IMR-90 (cell line): ENCODE measurements around the gene BMP4. TPM values are rescaled to one million over a fixed set of nuclear protein-coding genes. Genes with fewer than 3 reads are reported as not detected.

Experiments
- ATAC-seq: fragments of 200-7000 bp; cut with Tn5 transposase; 2 replicates; pipeline ENCODE4 v1.9.1; 2020; ENCODE audit warnings: low read depth, mild to moderate bottlenecking, moderate library complexity
- BruUV-seq: library from RNA; stranded (reverse); fragments of 400-500 nt; replicated peaks from 2 replicates; lab custom pipeline; 2021; lab: Mats Ljungman, UMichigan
- CTCF ChIA-PET: fragments of 300-600 bp; formaldehyde crosslinking; extraction: SDS; loops from one replicate; lab custom pipeline; 2021; ENCODE audit warnings: antibody characterized with exemption; lab: Yijun Ruan, JAX
- POLR2A ChIA-PET: fragments of 300-600 bp; sonication (Branson Sonifier 250); formaldehyde crosslinking; loops from one replicate; lab custom pipeline; 2022; ENCODE audit warnings: antibody characterized with exemption; ENCODE audit not compliant: unreplicated experiment; lab: Charles Lee
- DNase-seq: peaks from one replicate; pipeline ENCODE4 v3.0.0; 2013
- H2AFZ ChIP-seq: replicated peaks from 2 replicates; pipeline ENCODE3; 2013; ENCODE audit warnings: low read length, mild to moderate bottlenecking; ENCODE audit not compliant: poor library complexity
- H2AK5ac ChIP-seq: 2 replicates; pipeline ENCODE4 v1.6.1; 2013; ENCODE audit warnings: low read depth, low read length, inconsistent platforms
- H2AK9ac ChIP-seq: replicated peaks from 2 replicates; pipeline ENCODE3; 2013; ENCODE audit warnings: mild to moderate bottlenecking, low read depth, low read length, moderate library complexity; ENCODE audit not compliant: poor library complexity
- H2BK120ac ChIP-seq: 2 replicates; pipeline ENCODE4 v1.6.1; 2013; ENCODE audit warnings: low read depth, low read length, inconsistent platforms
- H2BK15ac ChIP-seq: 3 replicates; pipeline ENCODE4 v1.6.1; 2013; ENCODE audit warnings: low read depth, low read length, inconsistent platforms
- H2BK20ac ChIP-seq: 2 replicates; pipeline ENCODE4 v1.6.1; 2013; ENCODE audit warnings: low read depth, mild to moderate bottlenecking, inconsistent platforms, low read length, moderate library complexity
- H2BK5ac ChIP-seq: 2 replicates; pipeline ENCODE4 v1.6.1; 2013; ENCODE audit warnings: mild to moderate bottlenecking, low read depth, low read length, inconsistent platforms; ENCODE audit not compliant: poor library complexity, severe bottlenecking
- H3K14ac ChIP-seq: replicated peaks from 2 replicates; pipeline ENCODE4 v1.6.1; 2013; ENCODE audit warnings: low read depth, low read length, inconsistent platforms
- H3K18ac ChIP-seq: 2 replicates; pipeline ENCODE4 v1.6.1; 2013; ENCODE audit warnings: low read depth, low read length, control low read depth
- H3K23ac ChIP-seq: 2 replicates; pipeline ENCODE4 v1.6.1; 2013; ENCODE audit warnings: low read depth, low read length, inconsistent platforms
- H3K27ac ChIP-seq: 2 replicates; pipeline ENCODE4 v1.5.1; 2013; ENCODE audit warnings: mild to moderate bottlenecking, control low read depth, low read length; ENCODE audit not compliant: insufficient read depth
- H3K27me3 ChIP-seq: 2 replicates; pipeline ENCODE4 v1.6.1; 2013; ENCODE audit warnings: low read length; ENCODE audit not compliant: control insufficient read depth, insufficient read depth
- H3K36me3 ChIP-seq: 2 replicates; pipeline ENCODE4 v1.6.1; 2013; ENCODE audit warnings: low read length, mixed read lengths; ENCODE audit not compliant: control insufficient read depth, insufficient read depth
- H3K4ac ChIP-seq: 2 replicates; pipeline ENCODE4 v1.6.1; 2013; ENCODE audit warnings: low read depth, low read length, inconsistent platforms
- H3K4me1 ChIP-seq: 2 replicates; pipeline ENCODE4 v1.6.1; 2013; ENCODE audit warnings: low read length, mixed read lengths; ENCODE audit not compliant: control insufficient read depth, insufficient read depth
- H3K4me2 ChIP-seq: 2 replicates; pipeline ENCODE4 v1.6.1; 2013; ENCODE audit warnings: low read depth, mild to moderate bottlenecking, control low read depth, low read length, moderate library complexity
- H3K4me3 ChIP-seq: 2 replicates; pipeline ENCODE4 v1.5.1; 2013; ENCODE audit warnings: low read depth, mild to moderate bottlenecking, control low read depth, low read length, moderate library complexity; ENCODE audit not compliant: insufficient read depth
- H3K56ac ChIP-seq: 2 replicates; pipeline ENCODE4 v1.6.1; 2013; ENCODE audit warnings: low read length, inconsistent platforms; ENCODE audit not compliant: insufficient read depth; ENCODE audit errors: extremely low read depth
- H3K79me1 ChIP-seq, 2 experiments: 2 replicates each; pipeline ENCODE4 v1.6.1; 2013; ENCODE audit warnings: low read length in 2 of 2, inconsistent platforms in 1 of 2, low read depth in 1 of 2
- H3K9ac ChIP-seq: 2 replicates; pipeline ENCODE4 v1.6.1; 2013; ENCODE audit warnings: low read depth, low read length, control low read depth
- H3K9me1 ChIP-seq: 2 replicates; pipeline ENCODE4 v1.6.1; 2013; ENCODE audit warnings: low read length, inconsistent platforms; ENCODE audit not compliant: insufficient read depth
- H3K9me3 ChIP-seq: 2 replicates; pipeline ENCODE4 v1.6.1; 2013; ENCODE audit warnings: low read length; ENCODE audit not compliant: control insufficient read depth, insufficient read depth
- H4K20me1 ChIP-seq: 2 replicates; pipeline ENCODE4 v1.6.1; 2013; ENCODE audit warnings: low read length, inconsistent platforms; ENCODE audit not compliant: insufficient read depth
- H4K5ac ChIP-seq: 2 replicates; pipeline ENCODE4 v1.6.1; 2013; ENCODE audit warnings: mild to moderate bottlenecking, low read depth, low read length, control low read depth
- H4K8ac ChIP-seq, 2 experiments: 2 replicates each; pipeline ENCODE4 v1.6.1; 2013; ENCODE audit warnings: low read depth in 2 of 2, low read length in 2 of 2, control low read depth in 1 of 2, inconsistent platforms in 1 of 2
- H4K91ac ChIP-seq: 2 replicates; pipeline ENCODE4 v1.6.1; 2013; ENCODE audit warnings: low read depth, low read length, inconsistent platforms; ENCODE audit not compliant: insufficient read depth
- CTCF ChIP-seq: conservative IDR thresholded peaks from 2 replicates; pipeline ENCODE4 v1.5.1; 2012; ENCODE audit warnings: mild to moderate bottlenecking, low read depth, low read length, improper control_type of control experiment
- ELK1 ChIP-seq: fragments of 150-350 bp; IDR thresholded peaks from 2 replicates; pipeline ENCODE4 v1.6.1; 2016; ENCODE audit warnings: low read depth, mild to moderate bottlenecking, low read length, moderate library complexity, borderline replicate concordance
- MXI1 ChIP-seq: IDR thresholded peaks from 2 replicates; pipeline ENCODE4 v1.6.1; 2012; ENCODE audit warnings: low read depth, mild to moderate bottlenecking, low read length, moderate library complexity, borderline replicate concordance
- NFE2L2 ChIP-seq: fragments of 150-350 bp; IDR thresholded peaks from 2 replicates; pipeline ENCODE4 v1.6.1; 2016; ENCODE audit warnings: low read depth, mild to moderate bottlenecking, low read length
- POLR2A ChIP-seq: IDR thresholded peaks from 2 replicates; pipeline ENCODE4 v1.6.1; 2012; ENCODE audit warnings: mild to moderate bottlenecking, low read depth, low read length
- RAD21 ChIP-seq: IDR thresholded peaks from 2 replicates; pipeline ENCODE4 v1.6.1; 2012; ENCODE audit warnings: low read length, improper control_type of control experiment
- RFX5 ChIP-seq: IDR thresholded peaks from 2 replicates; pipeline ENCODE4 v1.8.0; 2012; ENCODE audit warnings: low read depth, mild to moderate bottlenecking, low read length, moderate library complexity
- WGBS, 2 experiments: methylation state at CpG; one replicate each; pipeline versions ENCODE4 v1.1.5 to v1.1.7; 2013; ENCODE audit warnings: missing lambda C conversion rate in 2 of 2; ENCODE audit not compliant: insufficient read length in 1 of 2; ENCODE audit errors: extremely low coverage in 2 of 2; 5-methylcytosine and 5-hydroxymethylcytosine counted together
- dilution Hi-C: fragments of 300-500 bp; cut with HindIII; formaldehyde crosslinking; loops from one replicate; pipeline ENCODE4 v1.14.3; 2018; ENCODE audit warnings: low sequenced_read_pairs; ENCODE audit not compliant: unreplicated experiment
- in situ Hi-C: fragments of 300-500 bp; cut with MboI; formaldehyde crosslinking; loops from 3 replicates; pipeline ENCODE4 v1.14.3; 2019; ENCODE audit warnings: low sequenced_read_pairs, inconsistent platforms, mixed read lengths
- intact Hi-C: fragments of 100-400 bp; cut with micrococcal nuclease; formaldehyde crosslinking; loops from 2 replicates; pipeline ENCODE4 v1.10.0; 2022
- polyA plus RNA-seq, 3 experiments: library from polyadenylated mRNA; depleted of rRNA; stranded (reverse); fragments of >200 nt; gene quantifications; 2 replicates each; pipeline ENCODE4 v1.2.3, GENCODE V29; 2012; ENCODE audit warnings: low replicate concordance in 1 of 3
- total RNA-seq: library from RNA; depleted of rRNA; stranded (reverse); fragments of >200 nt; gene quantifications from 2 replicates; pipeline ENCODE4 v1.2.3, GENCODE V29; 2012

The BMP4 gene
- total and polyA plus RNA-seq, 2 of the 4 experiments (the other 2 are of a cell fraction): 3.4 to 4.2 TPM

GRCh38 chr14:53912021-53912420 is 44.6 kb downstream of the BMP4 start:
- Histone ChIP-seq H2BK5ac (no peak overlapping the region), H3K9me1 (no peaks in the 10 kb centered on the region), H2BK120ac (no peak overlapping the region), H2BK20ac (no peak overlapping the region), H3K4me2 (no peak overlapping the region), H3K4me1 (no peaks in the 10 kb centered on the region), H3K4me3 (no peak overlapping the region), H4K5ac (no peak overlapping the region), H3K79me1 (no peaks in the 10 kb centered on the region), H2AK9ac (no peak overlapping the region), H4K91ac (no peak overlapping the region), H3K4ac (no peak overlapping the region), H3K23ac (no peak overlapping the region), H3K9me3 (no peaks in the 10 kb centered on the region), H3K14ac (no peak overlapping the region), H2AFZ (no peak overlapping the region), H3K9ac (no peak overlapping the region), H3K56ac (no peak overlapping the region), H3K18ac (no peak overlapping the region), H2BK15ac (no peak overlapping the region), H3K27ac (no peak overlapping the region), H4K8ac (no peak overlapping the region), H4K20me1 (no peaks in the 10 kb centered on the region), H3K27me3 (no peaks in the 10 kb centered on the region; the same call in 1 of the 2 replicates), H3K36me3 (no peaks in the 10 kb centered on the region), H2AK5ac (no peak overlapping the region)
- ChIA-PET CTCF (interaction anchor here (1.5 kb wide), 1 partner anchor 10 kb away, joined by 3 read pairs; no protein-coding TSS in a partner anchor), POLR2A (no interaction called here)
- in situ Hi-C loops: no loop called here
- dilution Hi-C loops: no loop called here
- ATAC-seq (no peak), DNase-seq (no peak)
- TF ChIP-seq CTCF (no peak), RAD21 (no peak), MXI1 (no peak), ELK1 (no peak), POLR2A (no peak), RFX5 (no peak), NFE2L2 (no peak)
- no TSS peak for BruUV-seq
- intact Hi-C loops: no loop called here
- 0% methylated on average over 1 of the region's 1 CpG; no CpG with 5 or more reads in 1 of the 2 experiments for WGBS, 2 experiments
